ENCODE measurements around the gene GVQW3.
"Not testable (repeated sequence)": the region's sequence is repeated elsewhere in the genome, so short reads cannot be mapped to it uniquely, and the experiment has no call there.

GVQW3 gene

DNA sequence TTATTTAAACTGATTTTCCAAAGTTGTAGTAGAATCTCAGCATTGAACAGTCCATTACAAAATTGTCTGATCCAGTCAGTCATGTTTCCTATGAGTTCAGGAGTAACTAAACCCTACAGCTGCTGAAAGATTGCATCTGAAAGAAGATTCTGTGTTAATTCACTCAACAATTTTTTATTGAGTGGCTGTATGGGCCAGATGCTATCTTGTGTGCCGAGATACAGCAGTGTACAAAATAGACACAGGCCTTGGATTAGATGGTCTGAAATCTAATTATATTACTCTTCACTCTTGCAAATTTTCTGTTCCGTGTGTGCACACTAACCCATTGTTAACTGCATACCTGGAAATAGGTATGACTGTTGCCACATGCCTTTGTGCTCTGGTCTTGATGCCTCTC lies 7.3 kb downstream of the GVQW3 start:
- DNase-seq, result no peak

DNA sequence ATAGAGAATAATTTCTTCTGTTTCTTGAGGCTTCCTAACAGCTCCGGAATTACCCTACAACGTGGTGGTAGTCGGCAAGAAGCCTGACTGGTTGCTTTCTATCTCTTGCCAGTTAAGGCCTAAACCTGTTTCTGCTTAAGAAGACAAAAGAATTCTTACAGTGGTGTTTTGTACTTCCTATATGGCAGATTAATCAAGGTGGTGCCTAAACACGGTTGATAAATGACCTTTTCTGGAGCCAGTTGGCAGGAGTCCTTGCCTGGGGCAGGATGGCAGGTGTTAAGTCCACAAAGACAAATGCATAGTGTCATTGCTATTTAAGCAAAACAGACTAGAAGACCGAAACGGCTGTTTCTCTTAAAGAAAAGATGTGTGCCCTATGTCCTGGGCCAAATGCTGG lies 9.9 kb downstream of the GVQW3 start:
- peak; percentile 46 for DNase-seq

DNA sequence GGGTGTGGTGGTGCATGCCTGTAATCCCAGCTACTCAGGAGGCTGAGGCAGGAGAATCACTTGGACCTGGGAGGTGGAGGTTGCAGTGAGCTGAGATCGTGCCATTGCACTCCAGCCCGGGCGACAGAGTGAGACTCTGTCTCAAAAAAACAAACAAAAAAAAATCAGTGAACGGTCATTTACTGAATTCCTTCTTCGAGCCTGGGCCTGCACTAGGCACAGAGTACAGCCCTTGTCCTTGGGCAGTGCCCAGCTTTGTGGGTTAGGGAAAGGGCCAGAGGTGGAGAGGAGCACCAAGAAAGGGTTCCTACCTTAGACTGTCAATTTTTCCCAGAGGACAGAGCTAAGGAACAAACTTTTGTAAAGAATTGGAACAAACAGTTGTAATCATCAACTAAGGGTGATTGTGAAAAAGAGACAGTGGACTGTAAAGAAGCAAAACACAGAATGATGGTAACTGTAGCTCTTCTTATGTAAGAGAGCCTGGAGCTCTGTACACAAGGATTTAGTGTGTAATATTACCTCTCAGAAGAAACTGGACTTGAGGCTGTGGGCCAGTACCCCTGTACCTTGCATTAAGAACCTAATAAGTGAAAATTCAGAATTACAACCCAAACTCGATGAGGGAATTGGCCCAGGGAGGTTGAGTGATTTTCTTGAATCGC lies 10.8 kb downstream of the GVQW3 start:
- DNase-seq, result no peak

DNA sequence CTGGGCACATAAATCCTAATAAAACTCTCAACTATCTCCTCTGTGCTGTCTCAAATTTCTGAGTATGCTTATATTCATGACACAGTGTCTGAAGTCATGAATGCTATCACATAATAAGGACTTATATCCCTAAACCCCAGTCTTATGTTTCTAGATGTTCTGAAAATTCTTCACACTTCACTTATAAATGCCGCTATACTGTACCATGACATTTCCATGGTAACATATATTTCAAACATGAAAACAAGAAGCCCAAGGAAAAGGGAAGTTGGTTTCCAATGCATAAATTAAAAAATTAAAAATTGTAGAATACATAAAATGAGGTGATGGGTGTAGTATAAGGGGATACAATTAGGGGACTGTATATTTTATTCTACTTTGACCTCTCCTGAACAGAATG lies 11.7 kb downstream of the GVQW3 start:
- no peak for DNase-seq

DNA sequence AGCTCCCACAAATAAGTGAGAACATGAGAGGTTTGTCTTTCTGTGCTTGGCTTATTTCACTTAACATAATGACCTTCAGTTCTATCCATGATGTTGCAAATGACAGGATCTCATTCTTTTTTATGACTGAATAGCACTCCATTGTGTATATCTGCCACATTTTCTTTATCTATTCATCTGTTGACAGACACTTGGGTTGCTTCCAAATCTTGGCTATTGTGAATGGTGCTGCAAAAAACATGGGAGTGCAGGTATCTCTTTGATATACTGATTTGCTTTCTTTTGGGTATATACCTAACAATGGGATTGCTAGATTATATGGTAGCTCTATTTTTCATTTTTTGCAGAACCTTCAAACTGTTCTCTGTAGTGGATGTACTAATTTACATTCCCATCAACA lies 13.3 kb downstream of the GVQW3 start:
- no peak for DNase-seq

DNA sequence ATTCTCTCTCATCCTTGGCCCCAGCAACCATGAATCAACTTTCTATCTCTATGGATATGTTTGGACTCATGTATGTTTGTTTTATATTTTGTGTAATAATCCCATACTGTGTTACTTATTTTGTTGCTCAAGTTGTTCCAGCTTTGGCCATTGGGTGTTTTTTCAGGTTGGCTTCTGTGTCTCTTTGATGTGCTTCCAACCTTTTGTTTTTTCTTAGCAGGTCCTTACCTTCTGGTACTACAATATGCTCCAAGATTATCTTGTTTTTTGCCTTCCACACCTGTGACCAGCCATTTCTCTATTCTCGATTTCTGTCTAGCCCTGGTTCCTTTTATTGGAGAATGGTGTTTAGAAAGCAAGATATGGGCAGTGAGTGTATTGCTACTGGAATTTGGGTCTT lies 14.2 kb downstream of the GVQW3 start:
- no peak for DNase-seq

DNA sequence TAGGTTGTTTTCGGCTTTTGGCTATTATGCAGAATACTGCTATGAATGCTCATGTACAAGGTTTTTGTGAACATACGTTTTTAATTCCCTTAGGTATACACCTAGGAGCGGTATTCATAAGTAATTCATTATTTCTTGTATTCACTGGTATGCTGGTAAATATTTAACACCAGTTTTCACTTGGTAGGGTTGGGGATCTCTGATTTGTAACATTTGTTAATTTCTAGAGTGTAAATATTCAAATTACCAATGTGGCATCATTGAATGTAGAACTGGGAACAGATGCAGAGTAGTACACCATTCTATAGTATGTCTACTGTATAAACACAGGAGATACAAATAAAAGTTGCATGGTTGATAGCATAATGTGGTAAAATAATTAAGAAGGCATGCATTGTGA lies 16.3 kb downstream of the GVQW3 start:
- DNase-seq, result no peak

DNA sequence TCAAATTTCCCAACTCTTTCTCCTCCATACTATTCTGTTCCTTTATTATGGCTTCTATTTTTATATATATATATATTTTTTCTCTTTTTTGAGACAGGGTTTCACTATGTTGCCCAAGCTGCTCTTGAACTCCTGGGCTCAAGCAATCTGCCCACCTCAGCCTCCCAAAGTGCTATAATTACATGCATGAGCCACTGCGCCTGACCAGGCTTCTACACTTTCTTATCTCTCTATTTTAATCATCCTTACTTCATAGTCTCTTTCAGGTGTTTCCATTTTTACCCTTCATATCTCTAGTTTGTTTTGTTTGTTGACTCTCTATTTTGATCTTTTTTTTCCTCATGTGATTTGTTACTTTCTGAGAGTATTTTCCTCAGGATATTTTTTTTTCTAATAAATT lies 19.8 kb downstream of the GVQW3 start:
- no peak for DNase-seq

DNA sequence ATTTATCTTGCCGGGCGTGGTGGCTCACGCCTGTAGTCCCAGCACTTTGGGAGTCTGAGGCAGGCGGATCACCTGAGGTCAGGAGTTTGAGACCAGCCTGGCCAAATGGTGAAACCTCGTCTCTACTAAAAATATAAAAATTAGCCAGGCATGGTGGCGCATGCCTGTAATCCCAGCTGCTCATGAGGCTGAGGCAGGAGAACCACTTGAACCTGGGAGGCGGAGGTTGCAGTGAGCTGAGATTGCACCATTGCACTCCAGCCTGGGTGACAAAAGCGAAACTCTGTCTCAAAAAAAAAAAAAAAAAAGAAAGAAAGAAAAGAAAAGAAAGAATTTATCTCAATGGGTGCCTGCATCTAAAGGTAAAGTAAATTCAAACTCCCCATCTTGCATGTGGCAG lies 20.4 kb downstream of the GVQW3 start:
- DNase-seq, result not testable (repeated sequence)

DNA sequence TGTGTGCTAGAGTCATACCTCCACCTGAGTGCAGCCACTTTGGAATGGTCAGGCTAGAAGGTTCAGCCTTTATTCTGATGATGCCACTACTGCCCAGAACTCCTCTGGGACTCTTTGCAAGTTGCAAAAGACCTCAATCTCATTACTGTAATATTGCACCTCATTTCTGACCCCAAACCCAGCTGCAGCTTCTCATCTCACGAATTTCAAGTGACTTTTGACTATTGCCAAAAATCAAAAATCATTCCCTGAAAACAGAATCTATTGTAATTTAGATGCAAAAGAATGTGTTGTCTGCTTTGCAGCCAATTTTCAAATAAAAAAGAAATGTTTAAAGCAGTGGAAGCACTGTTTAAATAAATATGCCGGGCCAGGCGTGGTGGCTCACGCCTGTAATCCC lies 25.2 kb downstream of the GVQW3 start:
- DNase-seq, result no peak

DNA sequence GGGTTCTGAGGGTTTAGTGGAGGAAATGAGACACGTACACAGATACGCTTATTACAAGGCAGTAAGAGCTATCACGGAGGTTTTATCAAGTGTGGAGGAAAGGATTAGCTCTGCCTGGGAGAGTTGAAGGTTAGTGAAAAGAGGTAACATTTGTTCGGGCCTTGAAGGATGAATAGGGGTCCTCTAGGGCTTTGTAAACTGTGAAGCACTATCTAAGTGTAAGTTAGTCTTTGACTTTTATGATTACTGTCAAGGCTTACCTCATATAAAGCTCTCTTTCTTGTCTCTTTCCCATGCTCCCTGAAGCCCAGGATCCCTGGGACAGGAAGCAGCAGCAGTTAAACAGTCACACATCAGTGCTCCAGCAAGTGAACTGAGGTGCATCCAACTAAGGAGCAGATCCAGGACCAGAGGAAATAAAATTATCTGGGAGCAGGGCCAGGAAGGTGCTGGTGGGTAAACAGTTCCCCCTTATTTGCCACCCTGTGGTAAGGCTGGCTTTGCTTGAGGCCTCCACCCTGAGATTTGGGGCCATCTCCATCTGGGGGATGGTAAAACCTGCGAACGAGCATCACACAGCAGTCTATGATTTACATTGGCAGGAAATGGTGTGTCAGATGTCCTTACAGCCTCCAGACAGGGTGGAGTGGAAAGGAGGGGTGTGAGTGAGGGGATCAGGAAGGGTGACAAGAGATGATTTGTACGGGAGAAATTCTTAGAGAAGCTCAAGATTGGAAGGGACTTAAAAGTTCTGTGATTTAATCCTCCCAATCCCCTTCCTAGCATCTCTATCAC lies 27.2 kb downstream of the GVQW3 start:
- DNase-seq, result no peak

DNA sequence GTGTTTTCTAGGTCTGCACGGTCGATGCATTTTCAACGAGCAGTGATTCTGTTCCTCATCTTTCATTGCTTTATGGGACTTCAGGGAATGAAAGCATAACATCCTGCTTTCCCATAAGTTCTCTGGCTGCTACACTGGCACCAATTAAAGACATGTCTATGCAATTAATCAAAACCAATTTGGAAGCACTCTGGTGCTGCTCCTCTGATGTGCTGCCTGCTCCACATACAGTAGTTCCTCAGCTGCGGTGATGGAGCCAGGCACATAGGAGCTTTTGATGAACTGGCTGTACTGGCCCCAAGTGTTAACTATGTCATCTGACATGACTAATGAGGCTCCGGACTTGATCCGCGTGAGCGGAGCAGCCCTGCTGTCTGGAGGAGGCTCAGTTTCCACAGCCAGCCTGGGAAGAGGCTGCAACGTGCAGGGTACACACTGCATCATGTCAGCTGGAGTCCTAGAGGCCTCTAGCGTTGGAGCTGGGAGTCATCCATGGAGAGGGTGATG lies 29.8 kb downstream of the GVQW3 start:
- no peak for DNase-seq

DNA sequence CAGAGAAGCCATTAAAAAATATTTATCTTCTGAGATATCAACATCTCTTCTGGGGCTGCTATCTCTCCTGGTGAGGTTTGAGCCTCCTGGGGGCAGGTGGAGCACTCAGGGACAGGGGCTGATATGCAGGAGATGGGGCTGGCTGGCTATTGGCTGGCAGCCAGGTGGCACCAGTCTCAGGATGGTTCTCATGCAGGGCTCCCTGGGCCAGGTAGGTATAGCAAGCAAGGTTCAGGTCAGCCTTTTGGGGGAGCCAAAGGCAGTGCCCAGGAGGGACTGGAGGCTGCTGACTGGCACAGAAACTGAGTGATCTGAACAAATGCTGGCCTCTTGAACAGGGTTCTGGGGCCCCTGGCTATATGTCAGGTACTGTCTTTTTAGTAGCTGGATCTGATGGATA lies 34.0 kb downstream of the GVQW3 start:
- no peak for DNase-seq

DNA sequence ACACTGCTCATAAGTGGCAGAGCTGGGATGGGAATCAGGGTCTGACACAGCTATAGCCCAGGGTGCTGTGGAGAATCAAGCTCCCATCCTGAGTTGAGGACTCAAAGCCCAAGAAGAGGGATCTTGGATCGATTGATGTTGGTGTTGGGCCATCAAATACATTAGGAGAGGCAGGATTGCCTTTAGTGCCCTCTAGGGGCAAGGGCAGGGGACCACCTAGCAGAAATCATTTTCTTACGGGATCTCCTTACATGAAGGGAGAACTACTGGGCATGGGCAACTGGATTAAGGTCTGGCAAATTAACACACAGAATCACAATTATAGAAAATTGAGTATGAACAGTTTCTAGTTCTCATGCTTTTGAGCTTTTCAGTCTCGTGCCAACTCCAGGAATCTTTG lies 38.8 kb downstream of the GVQW3 start:
- no peak for DNase-seq

DNA sequence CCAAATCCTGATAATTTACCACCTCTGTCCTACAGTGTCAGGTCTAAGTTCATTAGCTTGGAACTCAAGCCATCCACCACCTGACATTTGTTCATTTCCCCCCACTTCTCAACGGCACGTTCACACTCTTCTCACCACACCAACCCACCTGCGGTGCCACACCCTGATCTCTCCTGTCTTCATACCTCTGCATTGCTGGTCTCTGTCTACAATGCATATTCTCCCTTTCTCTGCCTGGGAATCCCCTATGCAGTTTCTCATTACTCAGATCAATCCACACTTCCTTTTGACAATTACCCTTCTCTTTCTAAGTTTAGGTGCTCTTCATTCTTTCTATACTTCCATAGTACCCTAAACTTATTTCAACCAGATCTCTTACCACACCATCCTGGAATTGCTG lies 43.3 kb downstream of the GVQW3 start:
- no peak for DNase-seq

DNA sequence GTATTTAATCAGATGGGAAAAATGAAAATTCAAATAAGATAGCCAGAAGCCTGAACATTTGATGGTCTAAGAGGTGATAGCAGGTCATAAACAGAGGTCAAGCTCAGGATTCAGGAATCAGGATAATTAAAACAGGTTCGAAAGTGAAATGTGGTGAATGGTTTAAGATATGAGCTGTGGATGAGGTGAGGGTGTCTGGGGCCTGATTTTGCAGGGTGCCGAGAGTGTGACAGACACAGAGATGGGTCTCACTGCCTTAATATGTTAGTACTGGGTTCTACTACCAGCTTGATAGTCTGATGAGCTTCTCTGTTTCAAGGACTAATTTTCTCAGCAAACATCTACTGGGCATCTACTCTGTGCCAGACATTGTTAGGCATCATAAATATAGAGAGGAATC lies 43.8 kb downstream of the GVQW3 start:
- DNase-seq, result no peak

DNA sequence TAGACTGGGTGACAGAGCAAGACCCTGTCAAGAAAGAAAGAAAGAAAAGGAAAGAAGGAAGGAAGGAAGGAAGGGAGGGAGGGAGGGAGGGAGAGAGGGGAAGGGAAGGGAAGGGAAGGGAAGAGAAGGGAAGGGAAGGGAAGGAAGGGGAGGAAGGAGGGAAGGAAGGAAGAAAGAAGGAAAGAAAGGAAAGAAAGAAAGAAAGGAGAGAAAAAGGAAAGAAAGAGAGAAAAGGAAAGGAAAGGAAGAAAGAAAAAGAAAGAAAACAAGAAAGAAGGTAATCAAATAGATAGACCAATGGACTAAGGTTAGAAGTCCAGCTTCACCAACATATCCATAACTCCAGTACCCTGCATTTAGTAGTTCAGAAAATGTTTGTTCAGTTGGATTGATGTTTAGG lies 45.5 kb downstream of the GVQW3 start:
- DNase-seq, result no peak

DNA sequence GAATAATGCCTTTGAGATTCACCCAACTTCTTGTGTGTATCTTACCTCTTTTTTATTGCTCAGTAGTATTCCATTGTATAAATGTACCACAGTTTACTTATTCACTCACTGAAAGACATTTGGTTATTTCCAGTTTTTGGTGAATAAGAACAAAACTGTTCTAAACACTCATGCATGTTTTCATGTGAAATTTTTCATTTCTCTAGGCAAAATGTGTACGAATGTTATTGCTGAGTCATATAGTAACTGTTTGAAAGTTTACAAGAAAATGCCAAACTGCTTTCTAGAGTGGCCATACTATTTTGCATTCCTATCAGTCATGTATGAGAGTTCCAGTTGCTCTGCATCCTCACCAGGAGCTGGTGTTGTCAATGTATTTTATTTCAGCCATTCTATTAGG lies 54.9 kb downstream of the GVQW3 start:
- no peak for DNase-seq

DNA sequence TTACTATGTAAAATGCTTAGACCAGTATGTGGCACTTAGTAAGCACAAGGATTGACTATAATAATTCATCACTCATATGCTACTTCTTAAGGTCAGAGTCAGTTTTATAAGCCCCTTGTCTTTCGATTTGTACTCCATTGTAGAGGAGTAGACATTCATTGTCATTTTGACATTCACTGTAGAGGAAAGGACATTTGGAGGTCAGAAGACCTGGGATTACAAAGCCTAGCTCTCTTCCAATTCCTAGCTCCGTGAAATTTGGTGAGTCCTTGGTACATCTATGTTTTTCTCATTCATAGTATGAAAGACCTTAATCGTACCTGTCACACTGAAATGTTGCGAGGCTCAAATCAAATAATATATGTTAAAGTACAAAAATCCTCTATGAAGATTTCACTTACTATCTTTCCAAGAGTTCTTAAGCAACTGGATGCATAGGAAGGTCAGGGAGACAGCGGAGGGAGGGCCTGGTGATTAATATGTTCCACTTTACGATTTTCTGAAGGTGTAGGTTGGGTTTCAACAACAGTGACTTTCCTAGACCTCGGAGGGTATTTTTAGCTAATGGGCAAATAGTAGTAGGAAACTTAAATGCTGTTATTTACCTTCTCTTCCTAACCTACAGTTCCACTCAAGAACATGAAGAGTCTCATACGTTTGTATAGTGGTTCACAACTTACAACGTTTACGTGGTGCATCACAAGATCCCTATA lies 62.3 kb downstream of the GVQW3 start:
- DNase-seq, result no peak

DNA sequence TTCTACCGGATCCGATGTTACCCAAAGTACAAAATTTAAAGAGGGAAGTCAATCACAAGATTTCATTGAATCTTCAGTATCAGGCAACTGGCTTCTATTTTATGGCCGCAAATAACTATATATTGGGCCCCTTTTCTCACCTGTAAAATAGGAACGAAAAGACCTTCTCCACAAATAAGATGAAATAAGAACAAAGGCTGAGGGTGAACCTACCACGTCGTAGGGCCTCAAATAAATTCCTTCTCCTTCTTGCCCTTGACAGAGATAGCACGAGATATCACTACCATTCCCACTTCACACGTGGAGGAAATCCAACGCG lies 62.9 kb downstream of the GVQW3 start:
- no peak for DNase-seq

DNA sequence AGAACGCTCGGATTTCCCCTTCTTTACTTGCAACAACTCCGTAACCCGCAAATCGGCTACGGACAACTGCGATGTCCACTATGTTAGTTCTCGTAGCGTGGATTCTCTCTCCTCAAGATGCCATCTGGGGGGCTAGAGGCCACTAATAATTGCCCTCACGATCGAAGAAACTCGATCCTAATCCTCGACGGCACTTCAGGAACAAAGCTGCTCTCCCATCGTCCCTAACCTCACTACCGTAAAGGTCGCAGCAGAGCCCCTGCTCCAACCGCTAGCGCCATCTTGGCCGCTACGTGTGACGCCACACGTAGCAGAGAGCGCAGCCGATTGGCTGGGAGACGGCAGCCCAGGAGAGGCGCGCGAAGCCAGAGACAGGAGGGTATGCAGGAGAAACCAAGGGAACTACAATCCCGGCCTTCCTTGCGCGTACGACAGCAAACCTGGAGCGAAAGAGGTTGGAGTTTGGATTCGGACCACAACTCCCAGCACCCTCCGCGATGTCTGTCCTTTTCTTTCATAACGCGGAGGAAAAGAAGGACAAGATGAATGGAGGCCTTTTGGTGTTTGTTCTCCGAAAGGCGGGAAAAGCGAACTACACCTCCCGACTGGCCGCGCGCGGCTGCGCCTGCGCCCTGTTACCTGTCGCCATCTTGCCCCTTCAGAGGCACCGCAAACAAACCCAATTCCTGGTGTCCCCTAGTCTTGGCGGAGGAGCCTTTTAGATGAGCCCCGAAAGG lies 63.4 kb downstream of the GVQW3 start, which contains the start of gene EMSY:
EMSY (plus strand) TSS at position 635 of the 737 bp plus-strand sequence. CDS start 1,921 bp downstream, outside the sequence.
- peak; percentile 99 for DNase-seq

DNA sequence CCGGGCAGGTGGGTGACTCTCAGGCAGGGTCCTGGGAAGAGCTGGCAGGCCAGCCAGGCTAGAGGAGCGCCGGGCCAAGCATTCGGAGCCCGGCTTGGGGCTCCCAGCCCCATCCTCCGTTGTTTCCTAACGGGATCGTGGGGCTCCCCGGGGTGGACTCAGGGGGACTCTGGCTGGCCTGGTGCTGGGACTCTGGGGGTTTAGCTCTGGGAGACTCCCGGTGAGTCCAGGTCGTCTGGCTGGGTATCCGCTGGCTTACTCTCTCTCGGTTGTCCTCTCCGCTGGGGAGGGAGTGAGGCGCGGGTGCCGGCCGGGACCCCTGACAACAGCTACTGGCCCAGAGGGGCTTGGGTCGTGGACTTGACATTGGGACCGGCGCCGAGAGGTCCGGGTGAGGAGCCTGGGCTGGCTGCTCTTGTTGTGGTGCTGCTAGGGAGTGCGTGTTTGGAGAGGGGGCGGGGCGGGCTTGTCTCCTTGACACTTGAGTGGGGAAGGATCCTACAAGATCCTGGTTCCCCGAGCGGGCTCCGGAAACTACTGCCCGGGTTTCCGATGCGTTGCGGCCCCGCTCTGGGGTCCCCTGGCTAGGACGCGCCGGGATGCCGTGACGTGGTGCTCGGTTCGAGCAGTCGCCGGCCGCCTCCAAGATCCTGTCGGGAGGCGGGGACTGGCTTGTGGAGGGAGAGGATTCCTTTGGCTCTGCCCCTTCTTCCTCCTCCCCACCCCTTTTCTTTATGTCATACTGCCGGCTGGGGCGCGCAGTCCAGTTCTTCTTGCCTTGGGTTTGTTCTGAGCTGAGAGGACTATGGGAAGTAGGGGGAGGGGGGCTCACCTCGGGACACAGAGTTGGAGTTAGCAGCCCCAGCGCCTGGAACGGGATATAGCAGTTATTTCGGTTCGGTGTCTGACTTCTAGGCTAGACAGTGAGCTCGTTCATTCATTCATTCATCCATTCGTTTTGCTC lies 64.3 kb downstream of the GVQW3 start:
- peak; percentile 70 for DNase-seq

Data from COR-L47 (cell line).